Peyer's patch (tissue), 4 donors: ENCODE data around the gene GPX4.

Experiments used
- POLR2A ChIP-seq, 2 donors: fragments of 450-650 bp; IDR thresholded peaks; one replicate each; pipeline ENCODE4 v1.5.1; 2017; ENCODE audit warnings: antibody characterized with exemption in 2 of 2, mild to moderate bottlenecking in 2 of 2, moderate library complexity in 2 of 2
- TF ChIP-seq, protein P1 (sequence below), 6 experiments: fragments of 450-650 bp in 4 of 6; fragments of 200-600 bp in 2 of 6; sonication (generic) in 1 of 6; IDR thresholded peaks; one replicate each; pipeline ENCODE4 v1.5.1; 2017 to 2019; ENCODE audit warnings: antibody characterized with exemption in 6 of 6, mild to moderate bottlenecking in 3 of 6, moderate library complexity in 1 of 6

GRCh38 chr19:1089891-1090290, 13.9 kb upstream of the GPX4 start:
- TF ChIP-seq, protein P1, sequence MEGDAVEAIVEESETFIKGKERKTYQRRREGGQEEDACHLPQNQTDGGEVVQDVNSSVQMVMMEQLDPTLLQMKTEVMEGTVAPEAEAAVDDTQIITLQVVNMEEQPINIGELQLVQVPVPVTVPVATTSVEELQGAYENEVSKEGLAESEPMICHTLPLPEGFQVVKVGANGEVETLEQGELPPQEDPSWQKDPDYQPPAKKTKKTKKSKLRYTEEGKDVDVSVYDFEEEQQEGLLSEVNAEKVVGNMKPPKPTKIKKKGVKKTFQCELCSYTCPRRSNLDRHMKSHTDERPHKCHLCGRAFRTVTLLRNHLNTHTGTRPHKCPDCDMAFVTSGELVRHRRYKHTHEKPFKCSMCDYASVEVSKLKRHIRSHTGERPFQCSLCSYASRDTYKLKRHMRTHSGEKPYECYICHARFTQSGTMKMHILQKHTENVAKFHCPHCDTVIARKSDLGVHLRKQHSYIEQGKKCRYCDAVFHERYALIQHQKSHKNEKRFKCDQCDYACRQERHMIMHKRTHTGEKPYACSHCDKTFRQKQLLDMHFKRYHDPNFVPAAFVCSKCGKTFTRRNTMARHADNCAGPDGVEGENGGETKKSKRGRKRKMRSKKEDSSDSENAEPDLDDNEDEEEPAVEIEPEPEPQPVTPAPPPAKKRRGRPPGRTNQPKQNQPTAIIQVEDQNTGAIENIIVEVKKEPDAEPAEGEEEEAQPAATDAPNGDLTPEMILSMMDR (IDR thresholded peaks at IDR 0.05), result no peak
- TF ChIP-seq POLR2A (IDR thresholded peaks at IDR 0.05), result no peak
